HG02588 (cell line): Measurements from ENCODE around the gene FZD7.
A peak's percentile ranks its signal among the peaks of the same experiment; 100 is the strongest.

Experiments
- ATAC-seq: cut with Tn5 transposase; IDR thresholded peaks from one replicate; pipeline ENCODE4 v1.9.1; 2021; ENCODE audit warnings: mild to moderate bottlenecking, moderate library complexity; ENCODE audit not compliant: unreplicated experiment

The FZD7 gene

GRCh38 chr2:202009581-202009980 lies 24.1 kb upstream of the FZD7 start:
- ATAC-seq = no peak

GRCh38 chr2:202014318-202014717 lies 19.3 kb upstream of the FZD7 start:
- ATAC-seq = no peak

- ATAC-seq = no peak
Measured at GRCh38 chr2:202014759-202015211, 18.9 kb upstream of the FZD7 start.

GRCh38 chr2:202015471-202015870 lies 18.2 kb upstream of the FZD7 start:
- no peak for ATAC-seq

- ATAC-seq = no peak
Measured at GRCh38 chr2:202016579-202017227, 17.0 kb upstream of the FZD7 start.

GRCh38 chr2:202017940-202018339 lies 15.7 kb upstream of the FZD7 start:
- no peak for ATAC-seq

GRCh38 chr2:202018950-202019349 lies 14.7 kb upstream of the FZD7 start:
- no peak for ATAC-seq

GRCh38 chr2:202019689-202020450 lies 13.8 kb upstream of the FZD7 start:
- no peak for ATAC-seq

- ATAC-seq = no peak
Measured at GRCh38 chr2:202022755-202023154, 10.9 kb upstream of the FZD7 start.

- ATAC-seq = no peak
Measured at GRCh38 chr2:202023198-202023903, 10.3 kb upstream of the FZD7 start.

- no peak for ATAC-seq
Measured at GRCh38 chr2:202023904-202024266, 9.8 kb upstream of the FZD7 start.

GRCh38 chr2:202024871-202025270 lies 8.8 kb upstream of the FZD7 start:
- no peak for ATAC-seq

GRCh38 chr2:202025816-202026215 lies 7.8 kb upstream of the FZD7 start:
- ATAC-seq = no peak

GRCh38 chr2:202026507-202026906 lies 7.1 kb upstream of the FZD7 start:
- ATAC-seq = no peak

- no peak for ATAC-seq
Measured at GRCh38 chr2:202030691-202031090, 3.0 kb upstream of the FZD7 start.

GRCh38 chr2:202031246-202031951 lies 2.3 kb upstream of the FZD7 start:
- no peak for ATAC-seq

- peak; percentile 8 for ATAC-seq
Measured at GRCh38 chr2:202032846-202033316, 774 bp upstream of the FZD7 start.

GRCh38 chr2:202034249-202035088 lies 814 bp downstream of the FZD7 start:
- peak; percentile 12 for ATAC-seq

GRCh38 chr2:202035089-202035940 lies 1.7 kb downstream of the FZD7 start:
- no peak for ATAC-seq
